Sigmoid colon (tissue), 4 donors: ENCODE measurements around the gene VRTN.

Experiments
- CTCF ChIP-seq, 4 experiments: fragments of 450-650 bp in 3 of 4; fragments of 200-600 bp in 1 of 4; IDR thresholded peaks; one replicate each; pipeline ENCODE4 v1.5.1; 2016 to 2019; ENCODE audit warnings: antibody characterized with exemption in 4 of 4, mild to moderate bottlenecking in 3 of 4, moderate library complexity in 2 of 4
- EP300 ChIP-seq, 4 donors: sonication (generic); formaldehyde crosslinking; IDR thresholded peaks; one replicate each; pipeline ENCODE4 v1.6.1; 2017; ENCODE audit warnings: antibody characterized with exemption in 4 of 4
- POLR2A ChIP-seq, 2 donors: fragments of 450-650 bp; IDR thresholded peaks; one replicate each; pipeline ENCODE4 v1.6.1; 2016; ENCODE audit warnings: antibody characterized with exemption in 2 of 2, mild to moderate bottlenecking in 2 of 2, moderate library complexity in 2 of 2
- POLR2AphosphoS5 ChIP-seq, 4 donors: sonication (generic); formaldehyde crosslinking; IDR thresholded peaks; one replicate each; pipeline ENCODE4 v1.6.1; 2017; ENCODE audit warnings: antibody characterized with exemption in 4 of 4

- TF ChIP-seq POLR2AphosphoS5 (IDR thresholded peaks at IDR 0.05) = no peak
- TF ChIP-seq CTCF (IDR thresholded peaks at IDR 0.05) = no peak
- no peak for TF ChIP-seq POLR2A (IDR thresholded peaks at IDR 0.05)
- TF ChIP-seq EP300 (IDR thresholded peaks at IDR 0.05) = no peak
Measured at GRCh38 chr14:74380172-74380571, 31.9 kb downstream of the VRTN start.
